NCI-H1436 (cell line): ENCODE data around the gene DDR1.
"Not testable (repeated sequence)": the region's sequence is repeated elsewhere in the genome, so short reads cannot be mapped to it uniquely, and the experiment has no call there.

Experiments used
- DNase-seq: peaks from one replicate; lab custom pipeline; 2025; lab: John Stamatoyannopoulos, UW

DDR1 gene

DNA sequence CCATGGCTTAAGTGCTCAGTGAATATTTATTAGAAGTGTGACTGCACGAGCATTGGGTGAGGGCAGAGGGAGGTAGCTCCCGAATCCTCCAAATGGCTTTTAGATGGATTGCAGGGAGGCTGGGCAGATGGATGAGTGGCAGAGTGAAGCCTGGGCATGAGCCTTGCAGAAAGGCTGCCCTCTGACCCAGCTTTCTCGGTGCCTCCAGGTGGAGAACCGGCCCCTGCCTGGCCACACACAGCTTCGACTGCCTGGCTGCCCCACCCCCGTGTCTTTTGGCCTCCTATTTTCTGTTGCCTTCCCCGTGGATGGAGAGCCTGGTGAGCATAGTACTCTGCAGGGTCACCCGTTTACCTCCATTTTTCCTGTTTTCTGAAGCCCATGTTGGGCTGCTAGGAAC lies 33.2 kb downstream of the DDR1 start:
- no peak for DNase-seq

DNA sequence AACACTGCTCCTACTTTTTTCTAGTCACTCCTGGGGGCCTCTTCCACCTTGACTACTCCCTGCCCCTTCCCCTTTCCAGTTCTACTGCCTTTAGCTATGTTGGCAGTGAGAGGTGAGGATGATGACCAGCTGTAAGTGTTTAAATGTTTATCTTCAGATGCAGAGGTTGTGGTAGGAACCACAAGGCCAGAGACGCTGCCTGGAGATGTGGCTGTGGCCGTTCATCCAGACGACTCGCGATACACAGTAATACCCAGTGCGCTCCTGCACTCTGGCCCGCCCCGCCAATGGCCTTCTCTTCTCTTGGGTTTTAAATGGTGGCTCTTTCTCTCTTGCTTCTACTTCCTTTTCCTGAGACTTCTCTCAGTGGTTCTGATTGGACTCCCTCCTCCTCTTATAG lies 34.4 kb downstream of the DDR1 start:
- DNase-seq: no peak

DNA sequence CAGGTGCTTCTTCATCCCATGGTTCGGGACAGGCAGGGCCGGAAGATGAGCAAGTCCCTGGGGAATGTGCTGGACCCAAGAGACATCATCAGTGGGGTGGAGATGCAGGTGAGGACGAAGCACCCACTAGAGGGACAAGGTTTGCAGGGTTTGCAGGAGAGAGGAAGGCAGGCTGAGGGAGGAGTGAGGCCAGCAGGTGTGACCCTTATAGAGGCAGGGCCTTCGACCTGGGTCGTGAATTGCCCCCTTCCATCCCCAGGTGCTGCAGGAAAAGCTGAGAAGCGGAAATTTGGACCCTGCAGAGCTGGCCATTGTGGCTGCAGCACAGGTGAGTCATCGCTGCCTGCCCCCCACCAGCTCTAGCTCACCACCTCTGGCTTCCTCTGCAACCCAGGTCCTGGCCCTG lies 38.1 kb downstream of the DDR1 start:
- DNase-seq: no peak

DNA sequence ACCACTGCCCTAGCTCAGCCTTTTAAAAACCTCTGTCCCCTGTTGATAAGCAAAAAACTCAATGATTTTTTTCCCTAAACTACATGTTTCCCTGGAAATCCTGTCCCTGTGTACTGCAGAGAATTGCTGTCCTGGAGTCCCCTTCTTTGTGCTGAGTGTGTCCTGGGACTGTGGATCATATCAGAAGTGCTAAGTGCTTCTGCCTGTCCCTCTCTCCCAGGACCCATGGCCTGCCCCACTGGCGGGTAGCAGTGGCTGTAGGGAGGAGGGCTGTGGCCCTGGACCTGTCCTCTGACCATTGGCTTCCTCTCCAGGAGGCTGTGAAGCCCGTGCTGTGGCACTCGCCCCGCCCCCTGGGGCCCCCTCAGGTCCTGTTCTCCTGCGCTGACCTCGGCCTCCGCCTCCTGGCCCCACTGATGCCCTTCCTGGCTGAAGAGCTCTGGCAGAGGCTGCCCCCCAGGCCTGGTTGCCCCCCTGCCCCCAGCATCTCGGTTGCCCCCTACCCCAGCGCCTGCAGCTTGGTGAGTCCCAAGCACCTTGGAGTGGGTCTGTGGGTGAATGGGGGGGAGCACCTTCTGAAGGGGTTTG lies 39.8 kb downstream of the DDR1 start:
- DNase-seq: not testable (repeated sequence)

DNA sequence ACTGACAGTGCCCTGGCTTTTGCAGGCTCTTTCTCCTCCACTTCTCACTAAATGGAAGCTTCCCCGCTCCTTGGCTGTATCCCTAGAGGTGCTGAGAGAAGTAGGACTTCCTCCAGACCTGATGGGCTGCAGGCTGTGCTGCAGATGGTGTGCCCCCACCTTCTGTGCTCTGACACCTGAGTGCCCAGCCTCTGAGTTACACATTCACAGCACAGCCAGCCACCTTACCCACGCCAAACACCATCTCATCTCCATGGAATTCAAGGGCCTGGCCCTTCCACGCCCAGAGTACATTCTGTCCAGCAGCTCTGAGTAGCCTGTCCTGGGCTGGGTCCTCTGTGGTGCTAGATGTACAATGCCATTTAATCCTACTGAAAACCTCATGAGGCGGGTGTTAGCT lies 42.3 kb downstream of the DDR1 start:
- DNase-seq: no peak

DNA sequence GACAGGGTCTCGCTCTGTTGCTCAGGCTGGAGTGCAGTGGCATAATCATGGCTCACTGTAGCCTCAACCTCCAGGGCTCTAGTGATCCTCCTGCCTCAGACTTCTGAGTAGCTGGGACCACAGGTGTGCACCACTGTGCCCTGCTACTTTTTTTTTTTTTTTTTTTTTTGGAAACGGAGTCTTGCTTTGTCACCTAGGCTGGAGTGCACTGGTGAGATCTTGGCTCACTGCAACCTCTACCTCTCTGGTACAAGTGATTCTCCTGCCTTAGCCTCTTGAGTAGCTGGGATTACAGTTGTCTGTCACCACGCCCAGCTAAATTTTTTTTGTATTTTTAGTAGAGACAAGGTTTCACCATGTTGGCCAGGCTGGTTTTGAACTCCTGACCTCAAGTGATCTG lies 42.8 kb downstream of the DDR1 start:
- not testable (repeated sequence) for DNase-seq

DNA sequence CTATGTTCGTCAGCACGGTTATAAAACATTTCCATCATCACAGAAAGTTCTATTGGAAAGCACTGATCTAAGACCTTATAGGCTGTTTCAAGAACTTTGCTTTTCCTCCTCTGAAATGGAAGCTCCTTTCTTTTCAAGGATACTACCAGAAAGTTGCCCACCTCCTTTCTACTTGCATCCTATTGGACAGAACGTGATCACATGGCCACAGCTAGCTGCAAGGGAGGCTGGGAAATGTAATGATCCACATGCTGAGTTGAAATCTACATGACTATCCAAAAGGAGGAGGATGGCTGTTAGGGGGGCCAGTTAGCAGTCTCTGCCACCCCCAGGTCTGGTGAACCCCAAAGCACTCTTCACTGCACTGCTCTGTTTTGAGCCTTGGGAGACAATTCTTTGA lies 44.4 kb downstream of the DDR1 start:
- DNase-seq: no peak

DNA sequence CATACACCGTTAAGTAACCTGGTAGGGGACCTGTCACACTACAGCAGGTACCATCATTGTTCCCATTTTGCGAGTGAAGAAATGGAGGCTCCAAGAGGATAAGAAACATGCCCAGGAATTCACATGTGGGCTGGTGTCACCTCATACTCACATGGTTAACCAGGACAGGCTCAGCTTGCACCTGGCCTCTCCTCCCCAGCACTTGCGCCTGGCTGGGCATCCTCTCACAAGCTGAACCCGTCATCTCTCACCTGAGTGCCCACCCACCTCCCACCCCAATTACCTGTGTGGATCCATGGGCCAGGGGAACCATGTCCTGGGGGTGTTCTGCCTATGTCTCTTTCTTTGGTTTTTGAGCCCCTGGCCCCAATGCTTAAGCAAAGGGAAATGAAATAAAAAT lies 46.2 kb downstream of the DDR1 start:
- DNase-seq: no peak

DNA sequence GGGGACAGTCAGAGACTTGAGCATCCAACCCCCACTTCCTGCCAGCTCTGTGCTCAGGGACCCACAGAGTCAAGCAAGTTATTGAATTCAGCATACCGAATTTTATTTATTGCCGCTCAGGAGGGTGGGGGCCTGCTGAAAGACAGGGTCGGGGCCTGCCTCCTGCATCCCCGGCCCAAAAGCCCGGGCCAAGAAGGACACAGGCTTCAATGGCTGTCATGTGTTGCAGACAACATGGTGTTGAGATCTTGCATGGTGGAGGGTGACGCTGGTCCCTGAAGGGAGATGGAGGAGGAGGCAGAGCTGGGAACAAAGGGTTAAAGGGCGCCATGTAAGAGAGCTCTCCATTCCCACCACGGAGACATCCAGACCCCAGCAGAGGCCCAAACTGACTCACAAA lies 47.0 kb downstream of the DDR1 start:
- no peak for DNase-seq

DNA sequence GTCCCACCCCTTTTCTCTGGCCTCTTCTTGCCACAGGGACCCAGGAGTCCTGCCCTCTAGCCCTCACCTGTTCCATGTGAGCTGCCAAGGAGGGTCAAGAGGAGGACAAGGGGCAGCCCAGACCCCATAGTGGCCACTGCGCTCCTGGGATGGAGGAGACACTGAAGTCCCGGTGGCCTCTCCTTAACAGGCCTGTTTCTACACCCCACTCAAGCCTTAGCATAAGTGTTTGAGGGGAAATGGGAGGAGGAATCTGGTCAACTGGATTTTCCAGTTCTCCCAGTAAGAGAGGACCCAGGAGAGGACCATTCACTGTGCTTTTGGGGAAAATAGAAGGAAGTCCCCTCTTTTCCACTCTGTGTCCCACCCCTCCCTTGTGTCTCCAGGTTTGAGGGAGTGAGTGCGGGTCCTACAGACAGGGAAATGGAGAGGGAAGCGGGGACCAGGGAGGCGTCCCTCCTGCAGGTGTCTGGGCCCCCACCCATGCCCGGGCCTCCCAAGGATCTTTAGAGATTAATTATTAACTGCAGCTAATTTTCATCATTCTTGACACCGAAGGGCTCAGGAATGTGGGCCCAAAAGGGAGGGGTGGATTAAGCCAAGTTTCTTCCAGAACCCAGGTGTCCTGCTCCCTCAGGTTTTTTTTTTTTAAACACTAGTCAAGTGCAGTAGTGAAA lies 47.8 kb downstream of the DDR1 start, which contains the start of gene SFTA2:
Gene SFTA2 (minus strand): TSS at position 202 of the 677 bp plus-strand sequence. CDS start 74 bp downstream, at position 128.
- no peak for DNase-seq

DNA sequence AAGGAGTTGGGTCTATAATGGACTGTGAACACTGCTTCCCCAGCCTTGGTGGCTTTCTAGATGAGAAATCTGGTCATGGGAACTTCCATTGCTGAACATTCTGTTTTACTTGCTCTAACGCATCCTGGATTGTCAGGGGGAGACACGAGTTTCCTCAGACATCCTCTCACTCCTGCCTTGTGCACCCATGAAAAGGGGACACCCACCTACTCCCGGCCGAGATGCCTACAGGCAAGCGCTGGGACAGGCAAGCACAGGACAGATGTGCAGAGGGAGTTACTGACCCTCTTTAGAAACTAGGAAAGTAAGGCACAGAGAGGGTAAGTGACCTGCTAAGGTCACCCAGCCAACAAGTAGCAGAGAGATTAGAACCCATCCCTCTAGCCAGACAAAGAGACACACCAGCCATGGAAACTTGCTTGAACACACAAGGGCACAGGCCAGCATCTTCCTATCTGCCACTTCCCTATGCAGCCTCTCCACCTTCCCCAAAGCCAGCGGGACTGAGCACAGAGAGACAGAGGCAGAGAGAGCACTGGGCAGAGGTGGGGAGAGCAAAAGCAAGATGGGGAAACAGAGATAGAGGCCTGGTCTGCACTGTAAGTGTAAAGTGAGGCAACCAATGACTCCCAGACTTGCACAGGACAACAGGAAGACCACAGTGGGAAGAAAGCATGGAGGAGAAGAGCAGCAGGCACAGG lies 48.5 kb downstream of the DDR1 start:
- no peak for DNase-seq

DNA sequence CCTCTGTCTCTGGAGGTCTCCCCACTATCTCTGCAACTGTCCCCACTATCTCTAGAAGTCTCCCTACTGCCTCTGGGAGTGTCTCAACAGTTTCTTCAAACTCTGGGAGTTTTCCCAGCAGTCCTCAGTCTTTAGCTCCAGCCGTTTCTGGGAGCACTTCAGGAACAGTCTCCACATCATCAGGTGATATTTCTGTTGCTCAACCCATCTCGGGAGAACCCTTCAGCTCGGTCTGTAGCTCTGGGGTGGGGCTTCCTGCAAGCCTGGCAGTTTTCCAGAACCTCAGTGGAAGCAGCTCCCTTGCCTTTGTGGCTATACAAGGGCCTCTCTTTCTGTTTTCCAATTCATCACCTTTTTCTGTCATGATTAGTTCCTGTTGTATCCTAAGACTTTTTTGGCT lies 50.7 kb downstream of the DDR1 start:
- no peak for DNase-seq

DNA sequence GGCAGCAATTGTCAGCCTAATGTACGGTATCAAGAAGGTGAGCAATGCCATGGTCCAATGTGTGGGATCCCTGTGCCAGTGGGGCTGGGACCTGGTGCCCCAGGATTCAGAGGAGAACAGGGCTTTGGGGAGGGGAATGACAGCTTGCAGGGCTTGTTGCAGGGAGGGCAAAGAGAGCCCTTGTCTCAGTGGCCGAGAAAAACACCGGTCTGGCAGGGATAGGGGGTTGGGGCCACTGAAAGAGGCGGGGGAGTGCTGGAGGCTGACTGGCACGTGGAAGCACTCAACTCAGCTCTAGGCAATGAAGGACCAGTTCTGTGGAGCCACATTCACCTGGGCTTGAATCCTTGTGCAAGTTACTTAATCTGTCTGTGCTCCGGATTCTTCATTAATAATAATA lies 52.9 kb downstream of the DDR1 start:
- DNase-seq: no peak

DNA sequence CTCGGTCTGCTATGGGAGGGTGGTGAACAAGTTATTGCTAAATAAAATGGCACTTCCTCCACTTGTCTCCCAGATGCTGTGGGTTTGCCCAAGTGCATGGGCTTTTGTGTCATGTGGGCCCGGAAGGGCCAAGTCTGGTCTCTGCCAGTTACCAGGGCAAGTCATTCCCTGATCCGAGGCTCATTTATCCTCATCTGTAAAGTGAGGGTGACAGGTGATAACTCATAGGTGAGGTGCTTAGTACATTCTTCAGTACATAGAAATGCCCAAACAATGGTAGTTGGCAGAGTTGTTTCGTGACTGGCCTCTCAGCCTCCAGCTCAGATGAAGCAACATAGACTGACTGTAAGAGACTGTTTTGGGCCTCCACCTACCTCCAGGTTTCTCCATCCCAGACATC lies 54.4 kb downstream of the DDR1 start:
- DNase-seq: no peak

DNA sequence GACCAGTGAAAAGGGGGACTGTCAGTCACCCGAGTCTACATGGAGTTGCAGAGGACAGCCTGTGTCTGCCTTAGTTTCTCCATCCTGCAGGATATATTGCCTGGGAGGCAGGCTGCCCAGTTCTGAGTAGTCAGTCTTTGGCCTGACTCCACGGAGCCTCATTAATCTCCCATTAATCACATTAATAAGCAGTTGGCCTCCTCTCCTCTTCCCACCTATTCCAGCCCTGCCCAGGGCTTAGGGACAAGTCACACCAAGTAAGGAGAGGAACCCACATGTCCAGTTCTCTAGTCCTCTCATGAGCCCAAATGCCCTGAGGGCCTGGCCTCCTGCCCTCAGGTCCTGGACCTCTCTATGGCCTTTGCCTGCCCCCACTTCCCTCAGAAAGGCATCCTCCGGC lies 55.2 kb downstream of the DDR1 start:
- DNase-seq: no peak

DNA sequence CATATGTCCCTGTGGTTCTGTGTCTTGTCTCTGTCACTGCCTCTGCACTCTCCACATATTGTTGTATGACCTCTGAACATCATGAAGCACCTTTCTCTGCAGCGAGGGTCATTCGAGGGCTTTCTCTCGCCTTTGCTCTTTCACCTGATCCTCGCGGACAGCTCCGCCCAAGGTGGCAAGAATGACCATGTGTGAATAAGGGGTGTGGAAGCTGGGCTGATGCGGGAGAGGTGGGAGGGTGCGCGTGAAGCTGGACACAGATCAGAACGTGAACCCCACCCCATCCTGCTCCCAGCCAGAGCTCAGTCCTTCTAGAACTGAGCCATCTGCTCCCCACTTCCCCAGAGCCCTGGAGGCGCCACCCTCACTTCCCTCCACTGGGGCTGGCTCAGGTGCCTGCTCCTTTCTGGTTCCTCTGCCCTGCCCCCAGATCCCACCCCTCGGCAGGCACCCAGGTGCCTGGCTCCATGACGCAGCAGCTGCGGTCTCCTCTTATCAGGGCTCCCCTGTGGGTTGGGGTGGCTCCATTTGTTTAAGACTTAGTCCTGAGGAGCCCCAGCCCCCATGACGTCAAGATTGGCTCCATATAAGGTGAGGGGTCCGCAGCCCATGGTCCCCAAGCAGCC lies 56.2 kb downstream of the DDR1 start, which contains the start of gene MUCL3:
Gene MUCL3 (plus strand): TSS at position 613 of the 626 bp plus-strand sequence. CDS start 27 bp downstream, outside the sequence.
- no peak for DNase-seq

DNA sequence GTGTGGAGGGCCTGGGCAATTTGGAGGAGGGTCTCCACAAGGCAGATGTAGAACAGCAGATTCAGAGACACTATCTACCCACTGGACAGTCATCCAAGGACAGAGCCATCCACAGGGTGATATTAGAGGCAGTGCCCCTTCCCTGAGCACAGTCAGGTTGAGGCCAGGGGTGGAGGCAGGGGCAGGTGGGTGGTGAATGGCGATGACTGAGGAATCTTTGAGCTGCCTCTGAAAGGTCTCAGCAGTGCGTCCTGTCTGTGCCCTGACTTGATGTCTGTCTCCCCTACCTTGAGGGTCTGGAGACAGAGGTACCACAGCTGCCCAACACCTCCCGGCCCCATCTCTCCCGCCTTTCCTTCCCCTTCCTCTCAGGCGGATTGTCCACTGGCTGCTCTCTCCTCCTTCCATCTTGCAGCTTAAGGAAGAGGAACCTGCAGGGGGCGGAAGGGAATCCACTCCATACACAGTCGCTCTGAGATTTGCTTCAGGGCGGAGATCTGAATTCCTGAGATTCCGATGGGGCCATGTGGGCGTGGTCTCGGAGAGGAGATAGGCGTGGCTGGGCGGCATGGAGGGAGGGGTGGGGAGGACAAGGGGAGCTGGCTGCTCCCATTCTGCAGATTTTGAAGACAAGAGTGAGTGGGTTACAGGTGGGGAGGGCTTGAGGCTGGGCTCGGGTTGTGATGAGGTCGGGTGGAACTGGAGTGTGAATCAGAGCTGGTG lies 58.2 kb downstream of the DDR1 start:
- DNase-seq: no peak

DNA sequence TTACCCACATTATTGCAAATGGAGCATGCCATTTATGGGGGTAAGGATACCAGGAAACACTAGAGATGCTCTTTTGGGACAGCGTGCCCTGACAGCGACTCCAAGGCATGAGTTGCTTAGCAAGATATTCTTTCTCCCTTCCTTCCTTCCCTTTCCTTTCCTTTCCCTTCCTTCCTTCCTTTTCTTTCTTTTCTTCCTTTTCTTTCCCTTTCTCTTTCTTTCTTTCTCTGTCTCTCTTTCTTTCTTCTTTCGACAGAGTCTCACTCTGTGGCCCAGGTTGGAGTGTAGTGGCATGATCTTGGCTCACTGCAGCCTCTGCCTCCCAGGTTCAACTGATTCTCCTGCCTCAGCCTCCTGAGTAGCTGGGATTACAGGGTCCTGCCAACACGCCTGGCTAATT lies 59.7 kb downstream of the DDR1 start:
- no peak for DNase-seq

DNA sequence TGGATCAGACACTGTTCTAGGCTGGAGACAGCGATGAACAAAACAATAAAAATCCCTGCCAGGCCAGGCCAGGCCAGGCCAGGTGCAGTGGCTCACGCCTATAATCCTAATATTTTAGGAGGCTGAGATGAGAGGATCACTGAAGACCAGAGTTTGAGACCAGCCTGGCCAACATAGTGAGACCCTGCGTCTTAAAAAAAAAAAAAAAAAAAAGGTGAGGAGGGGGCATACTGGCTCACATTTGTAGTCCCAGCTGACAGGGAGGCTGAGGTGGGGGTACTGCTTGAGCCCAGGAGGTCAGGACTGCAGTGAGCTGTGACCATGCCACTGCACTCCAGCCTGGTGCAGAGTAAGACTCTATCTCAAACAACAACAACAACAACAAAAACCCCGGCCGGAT lies 61.0 kb downstream of the DDR1 start:
- no peak for DNase-seq

DNA sequence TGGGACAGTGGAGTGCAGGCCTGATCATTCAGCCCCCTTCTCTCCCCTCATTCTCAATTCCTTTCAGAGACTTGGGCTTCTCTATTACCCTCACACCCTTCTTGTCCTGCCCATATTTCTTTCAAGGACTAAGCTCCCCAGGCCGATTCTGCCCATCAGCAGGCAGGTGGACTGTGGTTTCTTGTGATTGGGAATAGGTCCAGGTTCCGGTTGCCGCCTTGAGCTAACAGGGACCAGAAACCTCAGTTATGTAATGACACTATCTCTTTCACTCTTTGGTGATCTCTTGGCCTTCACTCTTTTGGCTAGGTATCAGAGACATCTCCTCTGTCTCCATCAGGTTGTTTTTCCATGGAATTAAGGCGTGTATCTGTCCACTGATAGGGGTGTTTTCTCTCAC lies 62.9 kb downstream of the DDR1 start:
- no peak for DNase-seq

DNA sequence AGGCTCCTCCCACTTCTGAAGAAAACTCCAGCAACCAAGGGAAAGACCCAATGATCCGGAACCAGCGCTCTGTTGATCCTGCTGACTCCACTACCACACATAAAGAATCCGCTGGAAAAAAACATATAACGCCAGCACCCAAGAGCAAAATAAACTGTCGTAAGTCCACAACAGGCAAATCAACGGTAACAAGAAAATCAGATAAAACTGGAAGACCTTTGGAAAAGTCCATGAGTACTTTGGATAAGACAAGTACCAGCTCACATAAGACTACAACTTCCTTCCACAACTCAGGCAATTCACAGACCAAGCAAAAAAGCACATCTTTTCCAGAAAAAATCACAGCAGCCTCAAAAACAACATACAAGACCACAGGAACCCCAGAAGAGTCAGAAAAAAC lies 64.5 kb downstream of the DDR1 start:
- no peak for DNase-seq
